ENCODE results near the gene SLC2A9.

DNA sequence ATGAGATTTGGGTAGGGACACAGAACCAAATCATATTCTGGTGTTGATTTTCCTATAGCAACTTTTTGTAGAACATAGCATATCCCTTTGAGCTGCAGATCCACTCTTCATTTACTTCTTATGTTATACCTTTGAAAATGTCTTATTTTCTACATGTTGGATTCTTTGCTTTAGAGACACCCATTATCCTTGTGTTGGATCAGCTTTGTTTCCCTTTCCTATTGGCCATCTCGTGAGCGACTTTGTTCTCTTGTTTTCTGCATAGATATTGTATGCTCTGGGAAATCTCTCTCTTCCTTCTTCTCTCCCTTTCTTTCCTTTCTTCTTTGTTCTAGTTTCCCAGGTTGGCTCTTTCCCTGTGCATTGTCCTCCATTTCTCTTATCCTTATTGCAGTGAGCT is 180.2 kb downstream of the SLC2A9 start:
- no peak for TF ChIP-seq POLR2A (IDR thresholded peaks at IDR 0.05)
- TF ChIP-seq, protein P1, sequence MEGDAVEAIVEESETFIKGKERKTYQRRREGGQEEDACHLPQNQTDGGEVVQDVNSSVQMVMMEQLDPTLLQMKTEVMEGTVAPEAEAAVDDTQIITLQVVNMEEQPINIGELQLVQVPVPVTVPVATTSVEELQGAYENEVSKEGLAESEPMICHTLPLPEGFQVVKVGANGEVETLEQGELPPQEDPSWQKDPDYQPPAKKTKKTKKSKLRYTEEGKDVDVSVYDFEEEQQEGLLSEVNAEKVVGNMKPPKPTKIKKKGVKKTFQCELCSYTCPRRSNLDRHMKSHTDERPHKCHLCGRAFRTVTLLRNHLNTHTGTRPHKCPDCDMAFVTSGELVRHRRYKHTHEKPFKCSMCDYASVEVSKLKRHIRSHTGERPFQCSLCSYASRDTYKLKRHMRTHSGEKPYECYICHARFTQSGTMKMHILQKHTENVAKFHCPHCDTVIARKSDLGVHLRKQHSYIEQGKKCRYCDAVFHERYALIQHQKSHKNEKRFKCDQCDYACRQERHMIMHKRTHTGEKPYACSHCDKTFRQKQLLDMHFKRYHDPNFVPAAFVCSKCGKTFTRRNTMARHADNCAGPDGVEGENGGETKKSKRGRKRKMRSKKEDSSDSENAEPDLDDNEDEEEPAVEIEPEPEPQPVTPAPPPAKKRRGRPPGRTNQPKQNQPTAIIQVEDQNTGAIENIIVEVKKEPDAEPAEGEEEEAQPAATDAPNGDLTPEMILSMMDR (IDR thresholded peaks at IDR 0.05): no peak
